Right atrium auricular region (tissue), 2 donors: ENCODE measurements around the gene ARMH1. TPM values are rescaled to one million over a fixed set of nuclear protein-coding genes. Genes with fewer than 3 reads are reported as not detected.
"Not testable (repeated sequence)": the region's sequence is repeated elsewhere in the genome, so short reads cannot be mapped to it uniquely, and the experiment has no call there.

Experiments used
- DNase-seq: peaks from one replicate; pipeline ENCODE4 v3.0.0-alpha.2; 2019; ENCODE audit warnings: low spot score
- H3K27ac ChIP-seq, 2 donors: fragments of 200-600 bp; sonication (generic); 1 replicate in 1 of 2; 2 replicates in 1 of 2; pipeline ENCODE4 v1.5.1; 2016 to 2019
- H3K27me3 ChIP-seq, 2 donors: fragments of 200-600 bp; sonication (generic); one replicate each; pipeline versions ENCODE4 v1.5.1 to v1.6.0; 2017 to 2019
- H3K36me3 ChIP-seq: fragments of 200-600 bp; sonication (generic); one replicate; pipeline ENCODE4 v1.5.1; 2016
- H3K4me1 ChIP-seq, 2 donors: fragments of 200-600 bp; sonication (generic); one replicate each; pipeline versions ENCODE4 v1.5.1 to v1.6.0; 2017 to 2019
- H3K4me3 ChIP-seq, 2 donors: fragments of 200-600 bp; sonication (generic); 1 replicate in 1 of 2; 2 replicates in 1 of 2; pipeline ENCODE4 v1.5.1; 2017 to 2019; ENCODE audit warnings: mild to moderate bottlenecking in 1 of 2, moderate library complexity in 1 of 2
- H3K9me3 ChIP-seq, 2 donors: fragments of 200-600 bp; sonication (generic); one replicate each; pipeline ENCODE4 v1.5.1; 2019
- CTCF ChIP-seq, 2 donors: fragments of 200-600 bp; sonication (generic); IDR thresholded peaks; one replicate each; pipeline ENCODE4 v1.5.1; 2019; ENCODE audit warnings: antibody characterized with exemption in 2 of 2
- total RNA-seq, 2 donors: library from RNA; depleted of rRNA; stranded (reverse); fragments of >200 nt; gene quantifications; one replicate each; pipeline ENCODE4 v1.1.0, GENCODE V29; 2016

ARMH1 gene
- total RNA-seq, 2 donors from 2014 or later, result 0.19 to 5.2 TPM

DNA sequence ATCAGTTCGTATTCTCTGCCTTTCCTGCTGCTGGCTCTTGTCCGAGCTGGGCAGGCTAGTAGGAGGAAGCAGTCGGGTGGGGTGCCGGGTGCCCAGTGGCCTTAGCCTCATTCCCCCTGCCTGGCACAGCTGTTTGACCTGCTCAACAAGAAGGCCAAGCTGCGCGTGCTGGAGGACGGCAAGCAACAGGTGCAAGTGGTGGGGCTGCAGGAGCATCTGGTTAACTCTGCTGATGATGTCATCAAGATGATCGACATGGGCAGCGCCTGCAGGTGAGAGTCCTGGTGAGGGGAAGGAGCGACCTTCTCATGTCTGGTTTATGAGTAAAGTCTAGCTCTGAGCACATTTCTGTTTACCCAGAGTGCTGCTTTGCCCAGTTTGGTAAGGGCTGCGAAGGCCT, 84.6 kb downstream of the ARMH1 start:
- Histone ChIP-seq H3K27me3 (no peaks in the 10 kb centered on the region), H3K36me3 (no peaks in the 10 kb centered on the region), H3K4me1 (no peaks in the 10 kb centered on the region), H3K27ac (no peak overlapping the region), H3K4me3 (no peak overlapping the region), H3K9me3 (no peaks in the 10 kb centered on the region)
- no peak for DNase-seq
- TF ChIP-seq CTCF (IDR thresholded peaks at IDR 0.05), result no peak

DNA sequence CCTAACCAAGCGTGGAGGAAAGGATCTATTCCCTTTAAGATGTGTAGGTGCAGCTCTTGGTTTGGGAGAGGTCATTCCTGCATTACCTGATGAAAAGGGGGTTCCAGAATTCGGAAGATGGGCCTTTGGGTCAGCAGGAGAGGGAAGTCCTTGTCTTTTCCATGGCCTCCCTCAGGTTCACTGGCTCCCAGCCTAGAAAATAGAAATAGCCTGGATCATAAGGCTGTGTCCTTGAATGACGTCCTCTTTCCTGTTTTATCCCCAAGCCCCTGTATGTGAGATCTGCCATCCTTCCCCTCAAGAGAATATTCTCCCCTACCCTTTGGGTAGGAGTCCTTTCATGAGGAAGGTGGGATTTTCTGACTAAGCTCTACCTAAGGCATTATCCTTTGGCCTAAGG, 86.4 kb downstream of the ARMH1 start:
- Histone ChIP-seq H3K9me3 (no peaks in the 10 kb centered on the region), H3K36me3 (no peaks in the 10 kb centered on the region), H3K4me3 (no peak overlapping the region), H3K27ac (no peak overlapping the region), H3K27me3 (no peaks in the 10 kb centered on the region), H3K4me1 (no peaks in the 10 kb centered on the region)
- no peak for DNase-seq
- TF ChIP-seq CTCF (IDR thresholded peaks at IDR 0.05), result no peak

GRCh38 chr1:44766421-44766820, 91.9 kb downstream of the ARMH1 start:
- not testable (repeated sequence) for H3K36me3 ChIP-seq, H3K4me1 ChIP-seq, DNase-seq, H3K4me3 ChIP-seq, H3K9me3 ChIP-seq, H3K27me3 ChIP-seq, H3K27ac ChIP-seq

Other genes starting within 250 kb of the ARMH1 start
- gene TMEM53, start 233 bp upstream of the ARMH1 start, total RNA-seq, result 10 to 100 TPM in 1 of 2 donors, 1 to 10 TPM in 1; 8.3 to 13.1 TPM
- not detected for gene RNU5D-1, start 56.5 kb downstream of the ARMH1 start, total RNA-seq
- 1 to 10 TPM in 1 of 2 donors, under 1 TPM in 1; 0.67 to 1.3 TPM for gene KIF2C, start 65.1 kb downstream of the ARMH1 start, total RNA-seq
- 1,000 to 10,000 TPM; 1,080 to 1,461 TPM for gene RPS8, start 100.8 kb downstream of the ARMH1 start, total RNA-seq
- not detected for gene BEST4, start 113.5 kb downstream of the ARMH1 start, total RNA-seq
- gene PLK3, start 125.7 kb downstream of the ARMH1 start, total RNA-seq, result 10 to 100 TPM in 1 of 2 donors, 1 to 10 TPM in 1; 9.1 to 10.8 TPM
- gene DYNLT4, start 132.6 kb downstream of the ARMH1 start, total RNA-seq, result 1 to 10 TPM in 1 of 2 donors, not detected in 1; 2.4 TPM
- gene BTBD19, start 133.8 kb downstream of the ARMH1 start, total RNA-seq, result 1 to 10 TPM; 1.8 to 5.6 TPM
- under 1 TPM; 0.22 to 0.24 TPM for gene PTCH2, start 168.5 kb downstream of the ARMH1 start, total RNA-seq